ENCODE measurements around the gene KIAA0753. TPM values are rescaled to one million over a fixed set of nuclear protein-coding genes. Genes with fewer than 3 reads are reported as not detected.

The KIAA0753 gene
- total and polyA plus RNA-seq, 2 of the 8 experiments (the other 6 are each of a cell fraction or from before 2014, with no cell fraction given): 5.0 to 27.1 TPM

DNA sequence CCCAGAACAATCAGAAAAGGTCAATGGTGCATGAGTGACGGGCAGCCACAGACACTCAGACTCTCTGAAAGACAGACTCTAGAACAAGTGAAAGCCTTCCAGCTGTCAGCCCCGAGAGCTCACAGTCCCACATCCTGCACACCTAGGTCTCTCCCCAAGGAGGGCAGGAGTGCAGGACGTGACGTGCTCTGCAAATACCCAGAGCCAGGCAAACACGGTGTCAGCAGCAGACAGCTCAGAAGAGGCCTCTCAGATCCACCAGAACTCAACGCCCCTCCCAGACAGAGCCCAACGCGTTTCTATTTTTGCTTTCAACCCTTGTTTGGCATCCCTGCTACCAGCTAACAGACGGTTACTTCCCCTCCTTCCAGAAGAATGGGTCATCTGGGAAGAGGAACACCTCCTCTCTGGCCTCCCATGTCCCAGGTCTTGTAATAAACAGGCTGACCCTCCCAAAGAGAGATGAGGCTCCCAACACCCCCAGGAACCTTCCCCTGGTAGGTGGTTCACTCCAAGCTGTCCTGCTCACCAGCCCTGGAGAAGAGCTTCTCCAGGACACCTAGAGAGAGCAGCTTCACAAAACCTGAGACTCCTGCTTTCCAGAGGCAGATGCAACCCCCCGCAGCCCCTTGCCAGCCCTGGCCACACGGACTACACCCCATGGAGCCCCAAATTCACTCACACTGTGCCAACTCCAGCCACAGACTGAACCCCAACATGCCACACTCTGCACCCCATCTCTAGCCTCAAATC is 91.8 kb downstream of the KIAA0753 start:
- ChIA-PET CTCF (ENCODE audit: partially characterized antibody) (interaction anchor here (0.9 to 2.6 kb wide), 14 partner anchors 9 to 80 kb away, joined by 3 to 8 read pairs (median 4); no protein-coding TSS in a partner anchor), POLR2A (ENCODE audit: partially characterized antibody) (interaction anchor here (1.1 to 1.4 kb wide), 5 partner anchors 10 to 95 kb away, joined by 3 to 4 read pairs (median 3); no protein-coding TSS in a partner anchor)
- Histone ChIP-seq H3K23ac (ENCODE audit: insufficient read length) (no peak overlapping the region), H2BK20ac (ENCODE audit: low read length) (no peak overlapping the region; the same call in 1 of the 2 replicates), H3K4me2 (ENCODE audit: insufficient read depth in 1 of 2, low read depth in 2 of 2, low read length in 2 of 2) (no peak overlapping the region), H2BK120ac (replicated peaks; ENCODE audit: low read depth, low read length) (no peak overlapping the region), H2AK5ac (ENCODE audit: low read depth, low read length) (no peak overlapping the region), H3K79me2 (ENCODE audit: control insufficient read depth in 1 of 2, insufficient read depth in 2 of 2, low read length in 2 of 2) (no peaks in the 10 kb centered on the region), H4K8ac (ENCODE audit: extremely low read depth, insufficient read depth, low read length) (no peak overlapping the region), H4K5ac (ENCODE audit: insufficient read length, low read depth, low read length) (no peak overlapping the region), H3K9ac (replicated peaks in 1 of 4; ENCODE audit: extremely low read depth in 1 of 4, low read depth in 3 of 4, low read length in 3 of 4) (no peak overlapping the region), H4K91ac (replicated peaks; ENCODE audit: insufficient read length, low read length) (no peak overlapping the region), H2BK12ac (ENCODE audit: low read depth, low read length) (no peak overlapping the region; the same call in 1 of the 2 replicates), H3K56ac (replicated peaks; ENCODE audit: insufficient read length, low read depth, low read length) (no peak overlapping the region), H3K18ac (ENCODE audit: extremely low read depth, low read length) (no peak overlapping the region), H3K4me1 (replicated peaks in 1 of 4; ENCODE audit: control insufficient read depth in 3 of 4, insufficient read depth in 4 of 4, low read length in 3 of 4) (peaks cover 0 to 22% (median 6%) of the 10 kb centered on the region in 4 experiments; a peak in 6 of 7 replicates), H3K27me3 (replicated peaks in 1 of 4; ENCODE audit: control insufficient read depth in 3 of 4, extremely low read depth in 1 of 4, insufficient read depth in 3 of 4, low read length in 3 of 4) (peaks cover 0 to 4% (median 0%) of the 10 kb centered on the region in 4 experiments; a peak in 4 of 7 replicates), H2AFZ (ENCODE audit: low read length) (no peak overlapping the region), H3K14ac (ENCODE audit: insufficient read length) (no peak overlapping the region), H3K4me3 (ENCODE audit: extremely low read depth in 1 of 4, insufficient read depth in 2 of 4, low read depth in 3 of 4, low read length in 4 of 4) (no peak overlapping the region), H3K79me1 (ENCODE audit: low read depth, low read length) (no peaks in the 10 kb centered on the region; the same call in 1 of the 2 replicates), H3K4ac (replicated peaks; ENCODE audit: insufficient read length, low read depth, low read length) (no peak overlapping the region), H4K20me1 (replicated peaks in 1 of 2; ENCODE audit: control insufficient read depth in 1 of 2, insufficient read depth in 2 of 2, low read length in 2 of 2) (no peaks in the 10 kb centered on the region), H3K27ac (ENCODE audit: low read depth, low read length) (no peak overlapping the region), H3K36me3 (ENCODE audit: control insufficient read depth in 2 of 4, insufficient read depth in 4 of 4, low read length in 3 of 4) (no peaks in the 10 kb centered on the region), H2BK5ac (ENCODE audit: low read depth, low read length) (no peak overlapping the region; the same call in 1 of the 2 replicates), H2BK15ac (ENCODE audit: low read length) (peak overlapping the region; percentile 92; the same call in 1 of the 2 replicates), H3K23me2 (ENCODE audit: low read depth, low read length) (no peaks in the 10 kb centered on the region; the same call in 1 of the 2 replicates), H3K9me3 (ENCODE audit: insufficient read depth in 2 of 2, low read depth in 1 of 2, low read length in 1 of 2) (no peaks in the 10 kb centered on the region)
- DNase-seq (ENCODE audit: low read depth in 1 of 2, low spot score in 2 of 2) (no peak), FAIRE-seq (no peak)
- 84% methylated on average over 11 of the region's 11 CpGs; no CpG with 5 or more reads in 1 of the 2 experiments for WGBS, 2 experiments (ENCODE audit: extremely low coverage in 1 of 2, insufficient coverage in 1 of 2, insufficient read length in 1 of 2, insufficient replicate concordance in 2 of 2, low coverage in 1 of 2, low lambda C conversion rate in 2 of 2, missing lambda C conversion rate in 1 of 2)
- TF ChIP-seq ASH2L (IDR thresholded peaks at IDR 0.05; ENCODE audit: low read length) (no peak), MAFK (IDR thresholded peaks at IDR 0.05; ENCODE audit: low read depth, low read length) (no peak), NRF1 (IDR thresholded peaks at IDR 0.05; ENCODE audit: low read depth, low read length) (no peak), BACH1 (IDR thresholded peaks at IDR 0.05; ENCODE audit: low read length) (no peak), SIX5 (IDR thresholded peaks at IDR 0.05; ENCODE audit: low read depth, low read length) (no peak), SIRT6 (IDR thresholded peaks at IDR 0.05; ENCODE audit: low read length) (no peak)
- TF ChIP-seq, protein P1, sequence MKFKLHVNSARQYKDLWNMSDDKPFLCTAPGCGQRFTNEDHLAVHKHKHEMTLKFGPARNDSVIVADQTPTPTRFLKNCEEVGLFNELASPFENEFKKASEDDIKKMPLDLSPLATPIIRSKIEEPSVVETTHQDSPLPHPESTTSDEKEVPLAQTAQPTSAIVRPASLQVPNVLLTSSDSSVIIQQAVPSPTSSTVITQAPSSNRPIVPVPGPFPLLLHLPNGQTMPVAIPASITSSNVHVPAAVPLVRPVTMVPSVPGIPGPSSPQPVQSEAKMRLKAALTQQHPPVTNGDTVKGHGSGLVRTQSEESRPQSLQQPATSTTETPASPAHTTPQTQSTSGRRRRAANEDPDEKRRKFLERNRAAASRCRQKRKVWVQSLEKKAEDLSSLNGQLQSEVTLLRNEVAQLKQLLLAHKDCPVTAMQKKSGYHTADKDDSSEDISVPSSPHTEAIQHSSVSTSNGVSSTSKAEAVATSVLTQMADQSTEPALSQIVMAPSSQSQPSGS (IDR thresholded peaks at IDR 0.05; ENCODE audit: low read length): no peak
- TF ChIP-seq, protein P2, sequence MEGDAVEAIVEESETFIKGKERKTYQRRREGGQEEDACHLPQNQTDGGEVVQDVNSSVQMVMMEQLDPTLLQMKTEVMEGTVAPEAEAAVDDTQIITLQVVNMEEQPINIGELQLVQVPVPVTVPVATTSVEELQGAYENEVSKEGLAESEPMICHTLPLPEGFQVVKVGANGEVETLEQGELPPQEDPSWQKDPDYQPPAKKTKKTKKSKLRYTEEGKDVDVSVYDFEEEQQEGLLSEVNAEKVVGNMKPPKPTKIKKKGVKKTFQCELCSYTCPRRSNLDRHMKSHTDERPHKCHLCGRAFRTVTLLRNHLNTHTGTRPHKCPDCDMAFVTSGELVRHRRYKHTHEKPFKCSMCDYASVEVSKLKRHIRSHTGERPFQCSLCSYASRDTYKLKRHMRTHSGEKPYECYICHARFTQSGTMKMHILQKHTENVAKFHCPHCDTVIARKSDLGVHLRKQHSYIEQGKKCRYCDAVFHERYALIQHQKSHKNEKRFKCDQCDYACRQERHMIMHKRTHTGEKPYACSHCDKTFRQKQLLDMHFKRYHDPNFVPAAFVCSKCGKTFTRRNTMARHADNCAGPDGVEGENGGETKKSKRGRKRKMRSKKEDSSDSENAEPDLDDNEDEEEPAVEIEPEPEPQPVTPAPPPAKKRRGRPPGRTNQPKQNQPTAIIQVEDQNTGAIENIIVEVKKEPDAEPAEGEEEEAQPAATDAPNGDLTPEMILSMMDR (IDR thresholded peaks at IDR 0.05; ENCODE audit: control extremely low read depth in 1 of 3, insufficient read depth in 1 of 3, low read depth in 1 of 3, low read length in 3 of 3): no peak
